GM10266 (cell line): ENCODE measurements around the gene PPARD.

ENCODE experiments used
- DNase-seq: peaks from one replicate; pipeline ENCODE4 v3.0.0; 2012; ENCODE audit errors: extremely low spot score
- TF ChIP-seq, protein P1 (sequence below): IDR thresholded peaks from 2 replicates; pipeline ENCODE4 v1.5.1; 2012; ENCODE audit warnings: mild to moderate bottlenecking, low read depth; ENCODE audit not compliant: control insufficient read depth, insufficient read depth; ENCODE audit errors: missing control alignments

PPARD gene

DNA sequence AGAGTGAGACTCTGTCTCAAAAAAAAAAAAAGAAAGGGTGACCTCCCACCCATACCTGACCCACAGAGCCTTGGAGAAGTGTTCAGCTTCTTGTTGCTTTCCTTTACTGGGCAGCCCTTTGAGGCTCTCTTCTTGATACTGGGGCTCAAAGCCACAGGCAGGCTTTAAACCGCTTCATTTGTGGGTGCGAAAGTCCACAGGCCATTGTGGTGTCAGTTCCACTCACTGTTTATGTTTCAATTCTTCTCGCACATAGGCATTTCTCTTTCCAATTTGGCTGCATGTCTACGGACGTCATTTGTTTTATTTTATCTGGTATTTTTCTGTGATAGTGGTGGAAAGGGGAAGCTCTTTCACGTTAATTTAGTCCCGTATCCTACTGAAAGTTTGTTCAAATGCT is 34.6 kb downstream of the PPARD start:
- no peak for DNase-seq
- TF ChIP-seq, protein P1, sequence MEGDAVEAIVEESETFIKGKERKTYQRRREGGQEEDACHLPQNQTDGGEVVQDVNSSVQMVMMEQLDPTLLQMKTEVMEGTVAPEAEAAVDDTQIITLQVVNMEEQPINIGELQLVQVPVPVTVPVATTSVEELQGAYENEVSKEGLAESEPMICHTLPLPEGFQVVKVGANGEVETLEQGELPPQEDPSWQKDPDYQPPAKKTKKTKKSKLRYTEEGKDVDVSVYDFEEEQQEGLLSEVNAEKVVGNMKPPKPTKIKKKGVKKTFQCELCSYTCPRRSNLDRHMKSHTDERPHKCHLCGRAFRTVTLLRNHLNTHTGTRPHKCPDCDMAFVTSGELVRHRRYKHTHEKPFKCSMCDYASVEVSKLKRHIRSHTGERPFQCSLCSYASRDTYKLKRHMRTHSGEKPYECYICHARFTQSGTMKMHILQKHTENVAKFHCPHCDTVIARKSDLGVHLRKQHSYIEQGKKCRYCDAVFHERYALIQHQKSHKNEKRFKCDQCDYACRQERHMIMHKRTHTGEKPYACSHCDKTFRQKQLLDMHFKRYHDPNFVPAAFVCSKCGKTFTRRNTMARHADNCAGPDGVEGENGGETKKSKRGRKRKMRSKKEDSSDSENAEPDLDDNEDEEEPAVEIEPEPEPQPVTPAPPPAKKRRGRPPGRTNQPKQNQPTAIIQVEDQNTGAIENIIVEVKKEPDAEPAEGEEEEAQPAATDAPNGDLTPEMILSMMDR: no peak

DNA sequence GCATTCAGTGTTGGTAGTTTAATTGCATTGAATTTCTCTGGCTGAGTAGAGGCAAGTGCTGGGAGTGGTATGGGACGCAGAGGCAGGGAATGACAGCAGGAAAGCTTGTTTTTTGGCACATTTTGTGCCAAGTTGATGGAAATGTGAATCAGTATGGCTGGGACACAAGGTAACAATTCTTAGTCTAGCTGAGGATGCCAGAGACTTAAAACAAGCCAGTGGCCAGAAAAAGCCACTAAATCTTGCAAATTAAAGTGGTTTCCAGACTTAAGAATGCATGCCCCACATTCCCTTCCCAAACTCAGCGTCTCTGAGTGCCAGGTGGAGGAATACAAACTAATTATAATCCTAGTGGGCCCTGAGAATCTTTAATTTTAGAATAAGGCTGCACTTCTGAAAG is 35.9 kb downstream of the PPARD start:
- TF ChIP-seq, protein P1: no peak
- DNase-seq: no peak

DNA sequence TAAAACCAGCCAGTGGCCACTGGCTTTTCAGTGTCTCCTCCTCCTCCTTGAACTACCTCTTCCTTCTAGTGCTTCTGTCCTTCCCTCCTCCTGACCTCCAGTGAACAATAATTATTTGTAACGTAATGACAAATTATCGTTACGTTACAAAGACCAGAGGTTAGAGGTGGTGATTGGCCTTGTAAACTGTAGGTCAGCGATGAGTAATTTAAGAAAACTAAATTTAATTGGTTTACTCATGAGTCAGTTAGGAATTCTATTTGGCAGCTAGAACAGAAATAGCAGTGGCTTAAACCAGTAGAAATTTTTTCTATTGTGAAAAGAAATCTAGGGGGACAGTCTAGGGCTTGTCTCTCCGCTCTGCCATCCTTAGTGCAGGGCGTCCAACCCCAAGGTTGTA is 38.8 kb downstream of the PPARD start:
- TF ChIP-seq, protein P1: no peak
- DNase-seq: no peak

DNA sequence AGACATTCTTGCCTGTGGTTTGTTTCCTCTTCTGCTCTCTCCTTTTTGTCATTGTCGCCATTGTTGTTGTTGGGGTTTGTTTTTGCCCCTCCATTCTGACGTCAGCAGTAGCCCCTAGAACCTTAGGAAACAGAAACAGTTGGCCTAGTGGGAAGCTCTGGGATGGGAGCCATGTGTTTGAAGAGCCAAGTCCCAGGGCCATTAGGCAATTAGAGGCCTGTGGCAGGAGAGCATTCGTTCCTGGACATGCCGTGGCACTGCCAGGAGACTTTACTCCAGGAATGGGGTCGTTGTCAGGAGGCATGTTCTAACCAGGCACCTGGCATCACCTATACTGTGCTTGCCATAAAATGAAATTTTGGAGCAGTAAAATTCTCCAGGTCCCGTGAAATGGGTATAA is 39.7 kb downstream of the PPARD start:
- no peak for DNase-seq
- TF ChIP-seq, protein P1: no peak

DNA sequence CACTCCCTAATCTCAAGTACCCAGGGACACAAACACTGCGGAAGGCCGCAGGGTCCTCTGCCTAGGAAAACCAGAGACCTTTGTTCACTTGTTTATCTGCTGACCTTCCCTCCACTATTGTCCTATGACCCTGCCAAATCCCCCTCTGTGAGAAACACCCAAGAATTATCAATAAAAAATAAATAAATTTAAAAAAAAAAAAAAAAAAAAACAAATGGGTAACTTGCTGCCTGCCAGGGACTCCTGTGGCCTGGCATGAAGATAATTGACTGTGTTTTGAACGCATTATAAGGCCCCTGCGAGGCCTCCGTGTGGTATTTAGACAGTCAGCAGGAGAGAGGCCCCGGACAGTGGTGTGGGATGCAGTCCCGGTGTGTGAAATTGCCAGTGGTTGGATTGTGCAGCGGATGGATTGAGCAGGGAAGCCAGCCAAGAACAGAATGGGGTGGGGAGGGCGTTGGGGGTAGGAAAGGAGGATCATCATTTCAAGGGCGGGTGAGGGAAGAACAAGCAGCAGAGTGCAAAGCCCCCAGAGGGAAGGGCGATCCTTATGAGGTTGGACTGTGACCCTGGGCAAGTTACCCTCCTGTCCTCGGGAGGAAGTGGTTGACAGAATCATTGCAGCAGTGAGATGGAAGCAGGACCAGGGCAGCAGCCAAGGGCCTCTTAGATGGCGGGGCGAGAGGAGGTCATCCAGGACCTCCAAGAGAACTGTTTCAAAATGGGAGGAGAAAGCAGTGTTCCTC is 43.3 kb downstream of the PPARD start:
- TF ChIP-seq, protein P1: no peak
- no peak for DNase-seq

DNA sequence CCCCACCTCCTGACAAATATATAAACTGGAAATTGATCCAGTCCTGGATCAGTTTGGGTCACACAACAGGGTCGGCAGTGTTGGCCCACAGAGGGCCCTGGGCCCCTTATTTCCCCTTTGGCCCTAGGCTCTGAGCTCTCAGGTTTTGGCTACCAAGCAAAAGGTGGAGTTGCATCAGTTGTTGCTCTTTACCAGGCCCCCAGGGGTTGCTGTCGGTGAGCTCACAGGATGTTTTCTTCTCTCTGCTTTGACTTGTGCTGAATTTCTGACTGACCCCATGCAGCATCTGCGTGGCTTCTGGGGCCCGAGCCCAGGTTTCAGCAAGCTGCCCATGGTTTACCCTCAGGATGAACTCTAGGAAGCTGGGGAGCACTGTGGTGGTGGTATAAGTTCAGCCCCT is 44.6 kb downstream of the PPARD start:
- no peak for DNase-seq
- TF ChIP-seq, protein P1: no peak

DNA sequence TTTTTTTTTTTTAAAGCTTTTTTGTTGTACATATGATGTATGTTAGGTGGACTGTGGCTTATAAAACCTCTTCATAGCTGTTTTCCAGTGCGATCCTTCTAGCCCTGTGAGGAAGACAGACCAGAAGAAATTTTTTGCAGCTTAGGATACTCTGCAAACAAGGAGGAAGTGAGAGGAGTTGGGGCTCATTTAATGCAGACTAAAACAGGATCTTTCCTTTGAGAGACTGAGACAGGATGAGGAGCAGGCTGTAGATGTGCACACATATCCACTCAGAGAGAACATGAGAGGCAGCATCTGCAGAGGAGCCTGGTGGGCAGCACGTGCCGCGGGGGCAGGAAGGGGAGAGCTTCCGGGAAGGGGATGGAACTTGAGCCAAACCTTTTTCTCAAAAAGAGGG is 45.7 kb downstream of the PPARD start:
- TF ChIP-seq, protein P1: no peak
- DNase-seq: no peak
